Naive thymus-derived CD4-positive, alpha-beta T cell (primary cell): ENCODE measurements around the gene FHL1. TPM values are rescaled to one million over a fixed set of nuclear protein-coding genes. Genes with fewer than 3 reads are reported as not detected.
"Not testable (repeated sequence)": the region's sequence is repeated elsewhere in the genome, so short reads cannot be mapped to it uniquely, and the experiment has no call there.

Experiments
- ATAC-seq: fragments of 150-1000 bp; cut with Tn5 transposase; 2 replicates; pipeline ENCODE4 v1.10.0; 2021; ENCODE audit warnings: mild to moderate bottlenecking, moderate library complexity
- CTCF ChIA-PET: fragments of 350-600 bp; sonication (Branson Sonifier 250); formaldehyde crosslinking; loops from one replicate; lab custom pipeline; 2021; ENCODE audit warnings: antibody characterized with exemption; lab: Charles Lee
- POLR2A ChIA-PET: fragments of 350-600 bp; sonication (Branson Sonifier 250); formaldehyde crosslinking; loops from one replicate; lab custom pipeline; 2021; ENCODE audit warnings: antibody characterized with exemption, inconsistent platforms; lab: Charles Lee
- DNase-seq, 9 donors: peaks; one replicate each; pipeline versions ENCODE4 v3.0.0 to v3.0.0-alpha.2; 2020 to 2022; ENCODE audit warnings: mixed read lengths in 1 of 9
- H3K27ac ChIP-seq: one replicate; pipeline ENCODE4 v1.7.0; 2013; ENCODE audit warnings: mild to moderate bottlenecking, low read depth, low read length, moderate library complexity
- H3K27me3 ChIP-seq, 2 donors: one replicate each; pipeline ENCODE4 v1.7.0; 2013; ENCODE audit warnings: low read length in 2 of 2, mild to moderate bottlenecking in 2 of 2, moderate library complexity in 2 of 2; ENCODE audit not compliant: control insufficient read depth in 2 of 2, insufficient read depth in 2 of 2
- H3K36me3 ChIP-seq, 3 experiments: 1 replicate in 2 of 3; 2 replicates in 1 of 3; pipeline ENCODE4 v1.7.0; 2013; ENCODE audit warnings: low read length in 3 of 3, mild to moderate bottlenecking in 3 of 3, moderate library complexity in 1 of 3; ENCODE audit not compliant: insufficient read depth in 3 of 3, control insufficient read depth in 2 of 3
- H3K4me1 ChIP-seq, 2 donors: one replicate each; pipeline ENCODE4 v1.7.0; 2013; ENCODE audit warnings: low read length in 2 of 2, mild to moderate bottlenecking in 2 of 2, moderate library complexity in 1 of 2; ENCODE audit not compliant: control insufficient read depth in 2 of 2, insufficient read depth in 2 of 2
- H3K4me3 ChIP-seq: 2 replicates; pipeline ENCODE4 v1.7.0; 2013; ENCODE audit warnings: mild to moderate bottlenecking, low read length
- H3K9me3 ChIP-seq, 3 experiments: 1 replicate in 2 of 3; 2 replicates in 1 of 3; pipeline ENCODE4 v1.7.0; 2013; ENCODE audit warnings: low read length in 3 of 3; ENCODE audit not compliant: control insufficient read depth in 2 of 3
- H3K27ac Mint-ChIP-seq, 9 donors: one replicate each; pipeline ENCODE4 v1.8.0; 2020 to 2022; ENCODE audit warnings: mixed read lengths in 9 of 9, mild to moderate bottlenecking in 8 of 9, moderate library complexity in 5 of 9, inconsistent platforms in 2 of 9
- H3K27me3 Mint-ChIP-seq, 5 donors: one replicate each; pipeline ENCODE4 v1.8.0; 2021 to 2022; ENCODE audit warnings: mixed read lengths in 5 of 5, mild to moderate bottlenecking in 1 of 5
- H3K36me3 Mint-ChIP-seq, 5 donors: one replicate each; pipeline ENCODE4 v1.8.0; 2020 to 2022; ENCODE audit warnings: mixed read lengths in 5 of 5, mild to moderate bottlenecking in 3 of 5, inconsistent platforms in 1 of 5
- H3K4me1 Mint-ChIP-seq, 7 donors: one replicate each; pipeline ENCODE4 v1.8.0; 2020 to 2022; ENCODE audit warnings: mixed read lengths in 7 of 7, mild to moderate bottlenecking in 3 of 7, inconsistent platforms in 1 of 7
- H3K4me3 Mint-ChIP-seq, 10 donors: one replicate each; pipeline ENCODE4 v1.8.0; 2020 to 2022; ENCODE audit warnings: mild to moderate bottlenecking in 10 of 10, mixed read lengths in 10 of 10, moderate library complexity in 6 of 10, inconsistent platforms in 2 of 10
- H3K9me3 Mint-ChIP-seq, 11 donors: one replicate each; pipeline ENCODE4 v1.8.0; 2020 to 2022; ENCODE audit warnings: mixed read lengths in 11 of 11, mild to moderate bottlenecking in 4 of 11, inconsistent platforms in 1 of 11, moderate library complexity in 1 of 11
- intact Hi-C, 2 donors: fragments of 100-400 bp; cut with micrococcal nuclease; formaldehyde crosslinking; loops; one replicate each; pipeline ENCODE4 v1.15.1; 2023
- polyA plus RNA-seq, 2 donors: library from polyadenylated mRNA; unstranded; fragments of 300-500 nt; fragmentation: Illumina TruSeq; gene quantifications; one replicate each; pipeline ENCODE4 v1.2.3, GENCODE V29; 2021
- total RNA-seq, 6 experiments: library from RNA in 5 of 6; stranded (reverse) in 5 of 6; gene quantifications; 1 replicate in 5 of 6; 2 replicates in 1 of 6; pipeline ENCODE4 v1.2.3 and lab custom pipeline; 2021 to 2026

FHL1 gene
- total RNA-seq (10 to 100 TPM; 14.9 to 26.4 (median 22.4) TPM), polyA plus RNA-seq (10 to 100 TPM; 35.4 to 40.0 TPM), total RNA-seq (lab: John Stamatoyannopoulos, UW) (13.2 reads per million, percentile 41 among the genes with 10 or more reads in this experiment)

DNA sequence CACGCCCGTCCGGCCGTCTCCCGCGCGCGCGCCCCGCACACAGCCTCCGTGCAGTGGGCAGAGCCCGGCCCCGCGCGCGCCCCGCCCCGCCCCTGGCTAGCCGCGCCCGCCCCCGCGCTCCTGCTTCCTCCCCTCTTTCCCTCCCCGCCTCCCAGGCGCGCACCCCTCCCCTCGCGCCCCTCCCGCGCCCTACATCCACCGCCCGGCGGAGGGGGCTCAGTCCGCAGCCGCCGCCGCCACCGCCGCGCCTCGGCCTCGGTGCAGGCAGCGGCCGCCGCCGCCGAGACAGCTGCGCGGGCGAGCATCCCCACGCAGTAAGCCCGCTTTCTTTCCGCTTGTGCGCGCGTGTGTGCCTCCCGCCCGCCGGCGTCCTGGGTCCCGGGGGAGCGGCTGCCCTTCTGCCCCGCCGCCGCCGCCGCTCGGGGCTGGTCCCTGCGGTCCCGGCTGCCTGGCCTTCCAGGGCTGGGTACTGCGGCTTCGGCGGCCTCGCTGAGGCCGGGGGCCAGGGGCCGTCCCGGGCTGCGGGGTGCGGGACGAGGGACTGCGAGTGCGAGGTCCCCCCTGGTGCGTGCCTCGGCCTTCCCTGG is at the start of gene FHL1:
Gene FHL1, plus strand, starts transcription at position 219 of the 587 bp plus-strand sequence.
- peak; percentile 86 for ATAC-seq
- Mint-ChIP-seq H3K9me3 (no peaks in the 10 kb centered on the region), H3K27me3 (peaks cover 0 to 14% (median 0%) of the 10 kb centered on the region in 5 donors), H3K4me3 (peak within 1 kb of the TSS; percentile 82 to 94 (median 89)), H3K4me1 (peaks cover 23 to 54% (median 41%) of the 10 kb centered on the region in 7 donors), H3K36me3 (peaks cover 0 to 3% (median 0%) of the 10 kb centered on the region in 5 donors), H3K27ac (peak within 1 kb of the TSS; percentile 73 to 97 (median 91))
- intact Hi-C loops, result loop anchor here (2.0 to 10.0 kb wide), 7 partner anchors 15 to 623 kb away; partner anchors contain the start of genes SLC9A6 (in 2 of the 2), HTATSF1 (in 1 of the 2), INTS6L (in 1 of the 2) and MMGT1 (in 1 of the 2)
- ChIA-PET POLR2A (interaction anchor here (2.3 kb wide), 1 partner anchor 10 kb away, joined by 5 read pairs; no protein-coding TSS in a partner anchor), CTCF (no interaction called here)
- peak within 1 kb of the TSS; percentile 56 for H3K27ac ChIP-seq
- H3K4me1 ChIP-seq, result peaks cover 0 to 17% of the 10 kb centered on the region in 2 donors
- no peaks in the 10 kb centered on the region for H3K9me3 ChIP-seq
- DNase-seq, result peak; percentile 12 to 59 (median 45)
- H3K4me3 ChIP-seq, result peak within 1 kb of the TSS; percentile 55
- H3K36me3 ChIP-seq, result no peaks in the 10 kb centered on the region
- no peaks in the 10 kb centered on the region for H3K27me3 ChIP-seq

GRCh38 chrX:136097871-136098805 is 49.2 kb upstream of the FHL1 start:
- Histone ChIP-seq H3K36me3 (no peaks in the 10 kb centered on the region), H3K4me3 (no peak overlapping the region), H3K27ac (no peak overlapping the region), H3K9me3 (no peaks in the 10 kb centered on the region), H3K4me1 (no peaks in the 10 kb centered on the region), H3K27me3 (no peaks in the 10 kb centered on the region)
- Mint-ChIP-seq H3K27ac (peak overlapping the region in 1 of 9 donors; percentile 30), H3K9me3 (no peaks in the 10 kb centered on the region), H3K27me3 (no peaks in the 10 kb centered on the region), H3K4me3 (no peak overlapping the region), H3K4me1 (peaks cover 0 to 1% (median 0%) of the 10 kb centered on the region in 7 donors), H3K36me3 (no peaks in the 10 kb centered on the region)
- POLR2A ChIA-PET, result no interaction called here
- no peak for ATAC-seq
- CTCF ChIA-PET, result no interaction called here
- DNase-seq, result no peak
- intact Hi-C loops, result no loop called here

DNA sequence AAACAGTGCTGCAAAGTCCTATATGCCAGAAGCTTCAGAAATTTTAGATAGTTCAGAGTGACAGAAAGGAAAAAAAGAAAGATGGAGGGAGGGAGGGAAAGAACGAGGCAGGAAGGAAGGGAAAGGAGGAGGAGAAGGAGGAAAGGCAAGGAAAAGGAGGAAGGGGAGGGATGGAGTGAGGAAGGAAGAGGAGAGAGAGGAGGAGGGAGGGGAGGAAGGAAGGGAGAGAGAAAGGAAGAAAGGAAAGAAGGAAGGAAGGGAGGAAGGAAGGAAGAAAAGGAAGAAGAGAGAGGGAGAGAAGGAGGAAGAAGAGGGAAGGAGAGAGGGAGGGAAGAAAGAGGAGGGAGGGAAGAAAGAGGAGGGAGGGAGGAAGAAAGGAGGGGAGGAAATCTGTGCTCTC is 42.4 kb upstream of the FHL1 start:
- H3K27ac ChIP-seq, result no peak overlapping the region
- ATAC-seq (no peak), DNase-seq (no peak)
- POLR2A ChIA-PET, result interaction anchor here (0.7 kb wide), 1 partner anchor 58 kb away, joined by 3 read pairs; no protein-coding TSS in a partner anchor
- Mint-ChIP-seq H3K4me3 (no peak overlapping the region), H3K27ac (no peak overlapping the region), H3K36me3 (no peaks in the 10 kb centered on the region), H3K4me1 (no peaks in the 10 kb centered on the region), H3K27me3 (no peaks in the 10 kb centered on the region), H3K9me3 (peaks cover 0 to 4% (median 0%) of the 10 kb centered on the region in 11 donors)
- H3K4me3 ChIP-seq, result no peak overlapping the region
- no peaks in the 10 kb centered on the region for H3K4me1 ChIP-seq
- CTCF ChIA-PET, result no interaction called here
- no peaks in the 10 kb centered on the region for H3K36me3 ChIP-seq
- H3K9me3 ChIP-seq, result no peaks in the 10 kb centered on the region
- no peaks in the 10 kb centered on the region for H3K27me3 ChIP-seq
- intact Hi-C loops, result no loop called here

DNA sequence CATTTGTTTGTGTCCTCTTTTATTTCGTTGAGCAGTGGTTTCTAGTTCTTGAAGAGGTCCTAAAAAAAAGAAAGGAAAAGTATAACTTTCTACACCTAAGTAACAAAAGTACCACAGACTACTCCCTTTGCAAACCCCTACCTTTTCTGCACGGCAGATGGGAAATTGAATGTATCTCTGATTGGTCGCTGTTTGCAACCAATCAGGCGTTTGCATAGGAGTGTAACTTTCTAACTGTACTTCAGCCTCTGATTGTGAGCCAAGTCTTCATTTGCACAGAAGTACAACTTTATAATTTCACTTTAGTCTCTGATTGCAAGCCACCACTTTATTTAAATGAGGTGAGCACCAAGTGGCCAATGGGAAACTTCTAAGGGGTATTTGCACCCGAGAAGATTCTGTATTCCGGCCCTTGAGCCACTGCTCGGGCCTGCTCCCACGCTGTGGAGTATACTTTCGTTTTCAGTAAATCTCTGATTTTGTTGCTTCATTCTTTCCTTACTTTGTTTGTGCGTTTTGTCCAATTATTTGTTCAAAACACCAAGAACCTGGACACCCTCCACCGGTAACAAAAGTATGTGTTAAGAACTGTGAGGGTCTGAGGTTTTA is 40.3 kb upstream of the FHL1 start:
- DNase-seq (no peak), ATAC-seq (no peak)
- Histone ChIP-seq H3K36me3 (no peaks in the 10 kb centered on the region), H3K9me3 (no peaks in the 10 kb centered on the region), H3K4me1 (no peaks in the 10 kb centered on the region), H3K4me3 (no peak overlapping the region), H3K27me3 (no peaks in the 10 kb centered on the region), H3K27ac (no peak overlapping the region)
- H3K4me1 Mint-ChIP-seq, result peaks cover 0 to 1% (median 0%) of the 10 kb centered on the region in 7 donors
- peaks cover 0 to 4% (median 0%) of the 10 kb centered on the region in 11 donors for H3K9me3 Mint-ChIP-seq
- POLR2A ChIA-PET, result no interaction called here
- no peaks in the 10 kb centered on the region for H3K27me3 Mint-ChIP-seq
- intact Hi-C loops, result no loop called here
- no peak overlapping the region for H3K27ac Mint-ChIP-seq
- CTCF ChIA-PET, result no interaction called here
- H3K36me3 Mint-ChIP-seq, result no peaks in the 10 kb centered on the region
- no peak overlapping the region for H3K4me3 Mint-ChIP-seq

DNA sequence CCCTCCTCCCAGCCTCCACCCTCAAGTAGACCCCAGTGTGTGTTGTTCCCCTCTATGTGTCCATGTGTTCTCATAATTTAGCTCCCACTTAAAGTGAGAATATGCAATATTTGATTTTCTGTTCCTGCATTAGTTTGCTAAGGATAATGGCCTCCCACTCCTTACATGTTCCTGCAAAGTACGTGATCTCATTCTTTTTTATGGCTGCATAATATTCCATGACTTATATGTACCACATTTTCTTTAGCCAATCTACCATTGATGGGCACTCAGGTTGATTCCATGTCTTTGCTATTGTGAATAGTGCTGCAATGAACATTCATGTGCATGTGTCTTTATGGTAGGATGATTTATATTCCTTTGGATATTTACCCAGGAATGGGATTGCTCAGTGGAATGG is 38.4 kb upstream of the FHL1 start:
- POLR2A ChIA-PET, H3K36me3 Mint-ChIP-seq, DNase-seq, H3K27ac Mint-ChIP-seq, intact Hi-C loops, ATAC-seq, H3K27me3 Mint-ChIP-seq, H3K27ac ChIP-seq, H3K9me3 ChIP-seq, H3K9me3 Mint-ChIP-seq, H3K4me1 Mint-ChIP-seq, H3K4me3 Mint-ChIP-seq, H3K4me1 ChIP-seq, H3K4me3 ChIP-seq, H3K36me3 ChIP-seq, H3K27me3 ChIP-seq: not testable (repeated sequence)
- CTCF ChIA-PET, result interaction anchor here (0.7 kb wide), 1 partner anchor 13 kb away, joined by 3 read pairs; no protein-coding TSS in a partner anchor

- DNase-seq, result no peak
- H3K27ac Mint-ChIP-seq, result no peak overlapping the region
- Histone ChIP-seq H3K27me3 (no peaks in the 10 kb centered on the region), H3K27ac (no peak overlapping the region), H3K9me3 (no peaks in the 10 kb centered on the region), H3K4me1 (no peaks in the 10 kb centered on the region), H3K36me3 (no peaks in the 10 kb centered on the region), H3K4me3 (no peak overlapping the region)
- no peak for ATAC-seq
- peaks cover 0 to 5% (median 0%) of the 10 kb centered on the region in 7 donors for H3K4me1 Mint-ChIP-seq
- peaks cover 0 to 4% (median 0%) of the 10 kb centered on the region in 11 donors for H3K9me3 Mint-ChIP-seq
- no peak overlapping the region for H3K4me3 Mint-ChIP-seq
- H3K36me3 Mint-ChIP-seq, result no peaks in the 10 kb centered on the region
- no peaks in the 10 kb centered on the region for H3K27me3 Mint-ChIP-seq
- POLR2A ChIA-PET, result no interaction called here
- CTCF ChIA-PET, result no interaction called here
- intact Hi-C loops, result no loop called here
Measured at GRCh38 chrX:136112286-136112685, 35.0 kb upstream of the FHL1 start.
